GM19395 (cell line): ENCODE measurements around the gene NDUFA8.

Experiments used
- ATAC-seq: cut with Tn5 transposase; IDR thresholded peaks from one replicate; pipeline ENCODE4 v1.9.1; 2021; ENCODE audit warnings: mild to moderate bottlenecking, moderate library complexity; ENCODE audit not compliant: unreplicated experiment

The NDUFA8 gene

GRCh38 chr9:122103985-122104384 is 55.6 kb downstream of the NDUFA8 start:
- no peak for ATAC-seq

- no peak for ATAC-seq
Measured at GRCh38 chr9:122102156-122102555, 57.4 kb downstream of the NDUFA8 start.

DNA sequence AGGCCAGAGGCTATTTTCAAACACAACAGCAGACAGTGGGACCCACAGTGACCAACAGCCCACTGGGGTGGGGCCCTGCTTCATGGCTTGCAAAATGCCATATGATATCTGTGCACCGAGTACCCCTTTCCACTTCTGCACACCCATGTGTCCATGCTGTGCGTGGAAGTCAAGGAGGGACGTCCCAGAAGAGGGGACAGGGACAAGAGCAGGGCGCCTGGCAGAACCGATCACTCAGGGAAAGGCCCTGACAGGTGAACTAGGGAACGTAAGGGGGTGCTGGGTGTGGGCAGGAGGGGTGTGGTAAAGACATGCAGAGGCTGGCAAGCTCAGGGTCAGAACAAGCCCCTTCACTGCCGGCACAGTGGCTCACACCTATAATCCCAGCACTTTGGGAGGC is 58.8 kb downstream of the NDUFA8 start:
- ATAC-seq, result no peak

DNA sequence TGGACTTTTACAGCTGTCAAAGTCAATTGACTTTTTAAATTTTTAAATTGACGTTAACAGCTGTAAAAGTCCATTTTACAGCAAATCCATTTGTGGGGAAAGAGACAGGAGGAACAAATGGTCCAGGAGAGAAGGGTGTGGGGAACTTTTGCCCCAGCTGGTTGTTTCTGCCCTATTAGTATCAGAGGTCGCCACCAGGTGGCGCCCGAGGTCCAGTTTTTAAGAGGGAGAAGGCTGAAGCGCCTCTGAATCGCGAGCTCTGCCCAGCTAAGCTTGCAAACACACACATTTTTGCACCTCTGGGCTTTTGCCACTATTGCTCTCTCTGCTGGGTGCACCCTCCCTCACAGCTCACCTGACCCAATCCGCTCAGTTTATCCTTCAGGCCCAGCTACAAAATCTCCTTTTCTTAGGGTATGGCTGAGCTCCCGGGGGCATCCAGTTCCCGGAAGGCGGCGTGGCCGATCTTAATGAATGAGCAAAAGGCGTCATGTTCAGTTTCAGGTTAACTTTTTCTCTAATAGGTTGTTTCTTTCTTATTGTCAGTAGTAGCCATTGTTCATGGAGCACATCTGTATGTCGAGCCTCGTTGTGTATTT is 60.2 kb downstream of the NDUFA8 start:
- ATAC-seq, result peak; percentile 76

- no peak for ATAC-seq
Measured at GRCh38 chr9:122097679-122098315, 61.8 kb downstream of the NDUFA8 start.

GRCh38 chr9:122096620-122097415 is 62.8 kb downstream of the NDUFA8 start:
- no peak for ATAC-seq

- ATAC-seq, result no peak
Measured at GRCh38 chr9:122095010-122095767, 64.4 kb downstream of the NDUFA8 start.
